SK-N-SH treated with all-trans-retinoic acid at 6 μM for 48 hours (cell line): ENCODE measurements around the gene PCP4.

Experiments used
- ATAC-seq: fragments of 200-7000 bp; cut with Tn5 transposase; 3 replicates; pipeline ENCODE4 v1.9.1; 2020; ENCODE audit warnings: mild to moderate bottlenecking, moderate library complexity
- ARNTL ChIP-seq: fragments of 450-650 bp; formaldehyde crosslinking; IDR thresholded peaks from 2 replicates; pipeline ENCODE4 v1.5.0; 2020; ENCODE audit warnings: low read depth, mild to moderate bottlenecking, moderate library complexity, borderline replicate concordance
- BACH2 ChIP-seq: fragments of 250-450 bp; sonication (Bioruptor Pico); IDR thresholded peaks from 2 replicates; pipeline ENCODE4 v1.9.0; 2021; ENCODE audit warnings: mild to moderate bottlenecking, borderline replicate concordance
- CSDC2 ChIP-seq: fragments of 250-450 bp; sonication (Bioruptor Pico); IDR thresholded peaks from 2 replicates; pipeline ENCODE4 v1.5.0; 2020; ENCODE audit warnings: mild to moderate bottlenecking, moderate library complexity
- ESRRG ChIP-seq: fragments of 250-450 bp; sonication (Bioruptor Pico); IDR thresholded peaks from 2 replicates; pipeline ENCODE4 v1.6.1; 2021; ENCODE audit warnings: mild to moderate bottlenecking
- GLIS3 ChIP-seq: fragments of 250-450 bp; sonication (Bioruptor Pico); IDR thresholded peaks from 2 replicates; pipeline ENCODE4 v1.5.0; 2020; ENCODE audit warnings: mild to moderate bottlenecking, moderate library complexity
- OSR1 ChIP-seq: fragments of 250-450 bp; sonication (Bioruptor Pico); IDR thresholded peaks from 2 replicates; pipeline ENCODE4 v1.8.0; 2022; ENCODE audit warnings: moderate library complexity, mild to moderate bottlenecking, inconsistent platforms
- PPARA ChIP-seq: fragments of 250-450 bp; sonication (Bioruptor Pico); IDR thresholded peaks from 2 replicates; pipeline ENCODE4 v1.5.0; 2020; ENCODE audit warnings: mild to moderate bottlenecking, borderline replicate concordance
- RARB ChIP-seq: fragments of 250-450 bp; sonication (Bioruptor Pico); IDR thresholded peaks from 2 replicates; pipeline ENCODE4 v1.8.0; 2021; ENCODE audit warnings: mild to moderate bottlenecking, moderate library complexity
- SNAI2 ChIP-seq: fragments of 250-450 bp; sonication (Bioruptor Pico); IDR thresholded peaks from 2 replicates; pipeline ENCODE4 v1.5.0; 2020; ENCODE audit warnings: mild to moderate bottlenecking, moderate library complexity
- TCF4 ChIP-seq: fragments of 250-450 bp; sonication (Bioruptor Pico); IDR thresholded peaks from 2 replicates; pipeline ENCODE4 v1.8.0; 2021; ENCODE audit warnings: mild to moderate bottlenecking, moderate library complexity, borderline replicate concordance
- TOX ChIP-seq: fragments of 250-450 bp; sonication (Bioruptor Pico); IDR thresholded peaks from 2 replicates; pipeline ENCODE4 v1.8.0; 2021; ENCODE audit warnings: mild to moderate bottlenecking, moderate library complexity, borderline replicate concordance
- ZC3H10 ChIP-seq: fragments of 250-450 bp; sonication (Bioruptor Pico); IDR thresholded peaks from 2 replicates; pipeline ENCODE4 v1.5.1; 2021; ENCODE audit warnings: mild to moderate bottlenecking, moderate library complexity
- ZFP30 ChIP-seq: fragments of 450-650 bp; formaldehyde crosslinking; IDR thresholded peaks from 2 replicates; pipeline ENCODE4 v1.5.0; 2022; ENCODE audit warnings: mild to moderate bottlenecking, moderate library complexity
- ZNF565 ChIP-seq: fragments of 450-650 bp; formaldehyde crosslinking; conservative IDR thresholded peaks from 2 replicates; pipeline ENCODE4 v1.5.0; 2020; ENCODE audit warnings: low read depth, mild to moderate bottlenecking, moderate library complexity
- ZNF70 ChIP-seq: fragments of 450-650 bp; formaldehyde crosslinking; IDR thresholded peaks from 2 replicates; pipeline ENCODE4 v1.5.0; 2020; ENCODE audit warnings: mild to moderate bottlenecking, moderate library complexity
- ZNF8 ChIP-seq: fragments of 450-650 bp; formaldehyde crosslinking; IDR thresholded peaks from 2 replicates; pipeline ENCODE4 v1.5.0; 2020; ENCODE audit warnings: mild to moderate bottlenecking, moderate library complexity
- TF ChIP-seq, protein P1 (sequence below): fragments of 250-450 bp; sonication (Bioruptor Pico); IDR thresholded peaks from 2 replicates; pipeline ENCODE4 v1.8.0; 2020; ENCODE audit warnings: mild to moderate bottlenecking, moderate library complexity, borderline replicate concordance
- TF ChIP-seq, protein P2 (sequence below): fragments of 250-450 bp; sonication (Bioruptor Pico); IDR thresholded peaks from 2 replicates; pipeline ENCODE4 v1.5.1; 2020; ENCODE audit warnings: low read depth, mild to moderate bottlenecking, moderate library complexity
- TF ChIP-seq, protein P3 (sequence below): fragments of 250-450 bp; sonication (Bioruptor Pico); IDR thresholded peaks from 2 replicates; pipeline ENCODE4 v1.8.0; 2021; ENCODE audit warnings: low read depth, mild to moderate bottlenecking, moderate library complexity, borderline replicate concordance
- TF ChIP-seq, protein P4 (sequence below): fragments of 250-450 bp; sonication (Bioruptor Pico); IDR thresholded peaks from 2 replicates; pipeline ENCODE4 v1.5.0; 2020; ENCODE audit warnings: mild to moderate bottlenecking, moderate library complexity

Gene PCP4

DNA sequence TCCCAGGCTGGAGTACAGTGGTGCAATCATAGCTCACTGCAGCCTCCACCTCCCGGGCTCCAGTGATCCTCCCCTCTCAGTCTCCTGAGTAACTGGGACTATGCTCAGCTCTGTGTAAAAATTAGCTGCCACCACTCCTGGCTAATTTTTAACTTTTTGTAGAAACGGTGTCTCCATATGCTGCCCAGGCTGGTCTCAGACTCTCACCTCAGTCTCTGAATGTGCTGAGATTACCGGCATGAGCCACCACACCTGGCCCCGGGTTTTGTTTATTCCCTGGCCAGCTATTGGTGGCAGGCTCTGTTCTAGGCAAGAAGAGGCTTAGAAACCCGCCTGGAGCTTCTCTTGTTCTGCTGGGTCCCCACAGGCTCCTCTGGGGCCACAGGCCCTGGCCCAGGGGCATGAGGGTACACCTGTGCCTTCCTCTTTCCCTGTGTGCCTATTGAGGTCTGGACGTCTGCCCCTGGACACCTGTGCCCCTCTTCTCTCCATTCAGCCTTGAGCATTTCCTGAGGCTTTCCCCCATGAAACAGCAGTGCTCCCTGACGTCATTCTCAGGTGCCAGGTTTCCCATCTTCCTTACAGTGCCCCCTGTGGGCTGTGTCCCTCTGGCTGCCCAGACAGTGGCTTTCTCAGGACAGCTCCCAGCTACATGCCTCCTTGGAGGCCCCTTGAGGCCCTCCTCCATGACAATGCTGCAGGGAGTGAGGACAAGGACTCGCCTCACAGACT is 57.5 kb downstream of the PCP4 start:
- ATAC-seq: no peak
- TF ChIP-seq, protein P1, sequence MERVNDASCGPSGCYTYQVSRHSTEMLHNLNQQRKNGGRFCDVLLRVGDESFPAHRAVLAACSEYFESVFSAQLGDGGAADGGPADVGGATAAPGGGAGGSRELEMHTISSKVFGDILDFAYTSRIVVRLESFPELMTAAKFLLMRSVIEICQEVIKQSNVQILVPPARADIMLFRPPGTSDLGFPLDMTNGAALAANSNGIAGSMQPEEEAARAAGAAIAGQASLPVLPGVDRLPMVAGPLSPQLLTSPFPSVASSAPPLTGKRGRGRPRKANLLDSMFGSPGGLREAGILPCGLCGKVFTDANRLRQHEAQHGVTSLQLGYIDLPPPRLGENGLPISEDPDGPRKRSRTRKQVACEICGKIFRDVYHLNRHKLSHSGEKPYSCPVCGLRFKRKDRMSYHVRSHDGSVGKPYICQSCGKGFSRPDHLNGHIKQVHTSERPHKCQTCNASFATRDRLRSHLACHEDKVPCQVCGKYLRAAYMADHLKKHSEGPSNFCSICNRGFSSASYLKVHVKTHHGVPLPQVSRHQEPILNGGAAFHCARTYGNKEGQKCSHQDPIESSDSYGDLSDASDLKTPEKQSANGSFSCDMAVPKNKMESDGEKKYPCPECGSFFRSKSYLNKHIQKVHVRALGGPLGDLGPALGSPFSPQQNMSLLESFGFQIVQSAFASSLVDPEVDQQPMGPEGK (CRISPR knock-in tag): no peak
- TF ChIP-seq, protein P2, sequence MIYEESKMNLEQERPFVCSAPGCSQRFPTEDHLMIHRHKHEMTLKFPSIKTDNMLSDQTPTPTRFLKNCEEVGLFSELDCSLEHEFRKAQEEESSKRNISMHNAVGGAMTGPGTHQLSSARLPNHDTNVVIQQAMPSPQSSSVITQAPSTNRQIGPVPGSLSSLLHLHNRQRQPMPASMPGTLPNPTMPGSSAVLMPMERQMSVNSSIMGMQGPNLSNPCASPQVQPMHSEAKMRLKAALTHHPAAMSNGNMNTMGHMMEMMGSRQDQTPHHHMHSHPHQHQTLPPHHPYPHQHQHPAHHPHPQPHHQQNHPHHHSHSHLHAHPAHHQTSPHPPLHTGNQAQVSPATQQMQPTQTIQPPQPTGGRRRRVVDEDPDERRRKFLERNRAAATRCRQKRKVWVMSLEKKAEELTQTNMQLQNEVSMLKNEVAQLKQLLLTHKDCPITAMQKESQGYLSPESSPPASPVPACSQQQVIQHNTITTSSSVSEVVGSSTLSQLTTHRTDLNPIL (CRISPR knock-in tag): no peak
- TF ChIP-seq BACH2 (CRISPR knock-in tag) (no peak), ZFP30 (no peak)

DNA sequence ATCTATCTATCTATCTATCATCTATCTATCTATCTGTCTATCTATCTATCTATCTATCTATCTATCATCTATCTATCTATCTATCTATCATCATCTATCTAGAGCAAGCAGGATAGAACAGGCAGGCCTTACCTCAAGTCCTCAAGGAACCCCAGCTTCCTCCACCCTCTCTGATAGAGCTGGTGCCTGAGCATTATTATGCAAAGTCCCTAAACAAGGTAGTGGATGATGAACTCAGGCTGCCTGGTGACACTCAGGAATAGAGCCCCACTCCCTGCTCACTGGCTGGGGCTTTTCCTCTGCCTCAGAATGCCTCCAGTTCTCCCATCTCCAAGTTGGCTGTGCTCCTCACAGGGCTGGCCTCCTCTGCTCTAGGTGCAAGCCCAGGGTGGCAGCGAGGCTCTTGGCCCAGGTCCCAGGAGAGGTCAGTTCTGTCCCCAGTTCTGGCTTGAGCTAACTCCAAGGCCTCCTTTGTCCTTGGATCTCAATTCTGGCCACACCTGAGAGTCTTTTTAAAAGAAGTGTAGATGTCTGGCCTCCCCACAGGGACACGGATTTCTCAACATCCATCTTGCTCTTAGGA is 60.2 kb downstream of the PCP4 start:
- ATAC-seq: no peak

DNA sequence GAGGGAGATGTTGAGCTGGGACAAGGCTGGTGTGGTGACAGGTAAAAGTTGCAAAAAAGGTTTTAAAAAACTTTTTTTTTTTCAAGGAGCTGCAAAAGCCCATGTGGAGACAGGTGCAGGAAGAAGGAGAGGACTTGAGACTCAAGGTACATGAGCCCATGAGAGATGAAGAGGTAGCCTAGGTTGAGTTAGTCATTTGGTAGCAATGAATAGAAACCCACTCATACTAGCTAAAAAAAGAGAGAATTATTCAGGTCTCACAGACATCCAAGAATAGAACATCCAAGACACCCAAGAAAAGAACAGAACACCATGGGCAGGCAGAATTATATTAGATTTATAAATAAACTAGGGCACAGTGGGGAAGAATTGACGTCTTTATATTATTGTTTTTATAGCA is 65.1 kb downstream of the PCP4 start:
- ATAC-seq: no peak
- no peak for TF ChIP-seq ZNF8
- no peak for TF ChIP-seq ARNTL
- TF ChIP-seq, protein P3, sequence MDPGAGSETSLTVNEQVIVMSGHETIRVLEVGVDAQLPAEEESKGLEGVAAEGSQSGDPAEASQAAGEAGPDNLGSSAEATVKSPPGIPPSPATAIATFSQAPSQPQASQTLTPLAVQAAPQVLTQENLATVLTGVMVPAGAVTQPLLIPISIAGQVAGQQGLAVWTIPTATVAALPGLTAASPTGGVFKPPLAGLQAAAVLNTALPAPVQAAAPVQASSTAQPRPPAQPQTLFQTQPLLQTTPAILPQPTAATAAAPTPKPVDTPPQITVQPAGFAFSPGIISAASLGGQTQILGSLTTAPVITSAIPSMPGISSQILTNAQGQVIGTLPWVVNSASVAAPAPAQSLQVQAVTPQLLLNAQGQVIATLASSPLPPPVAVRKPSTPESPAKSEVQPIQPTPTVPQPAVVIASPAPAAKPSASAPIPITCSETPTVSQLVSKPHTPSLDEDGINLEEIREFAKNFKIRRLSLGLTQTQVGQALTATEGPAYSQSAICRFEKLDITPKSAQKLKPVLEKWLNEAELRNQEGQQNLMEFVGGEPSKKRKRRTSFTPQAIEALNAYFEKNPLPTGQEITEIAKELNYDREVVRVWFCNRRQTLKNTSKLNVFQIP (CRISPR knock-in tag): no peak
- TF ChIP-seq CSDC2 (CRISPR knock-in tag): no peak
- TF ChIP-seq, protein P1 (CRISPR knock-in tag): no peak
- no peak for TF ChIP-seq SNAI2 (CRISPR knock-in tag)
- no peak for TF ChIP-seq ZFP30
- TF ChIP-seq ZNF565 (CRISPR knock-in tag): no peak
- TF ChIP-seq ZNF70 (CRISPR knock-in tag): no peak
- TF ChIP-seq ESRRG (CRISPR knock-in tag): no peak
- no peak for TF ChIP-seq BACH2 (CRISPR knock-in tag)
- no peak for TF ChIP-seq GLIS3 (CRISPR knock-in tag)

More for the DNA sequence above, 60.2 kb downstream of the PCP4 start:
- TF ChIP-seq ZC3H10 (no peak), ZFP30 (no peak), SNAI2 (CRISPR knock-in tag) (no peak), TOX (no peak), BACH2 (CRISPR knock-in tag) (no peak), ARNTL (no peak), ZNF565 (CRISPR knock-in tag) (no peak), PPARA (CRISPR knock-in tag) (no peak), ZNF70 (CRISPR knock-in tag) (no peak), CSDC2 (CRISPR knock-in tag) (no peak), RARB (CRISPR knock-in tag) (no peak), OSR1 (CRISPR knock-in tag) (no peak), TCF4 (CRISPR knock-in tag) (no peak), GLIS3 (CRISPR knock-in tag) (no peak)
- TF ChIP-seq, protein P4, sequence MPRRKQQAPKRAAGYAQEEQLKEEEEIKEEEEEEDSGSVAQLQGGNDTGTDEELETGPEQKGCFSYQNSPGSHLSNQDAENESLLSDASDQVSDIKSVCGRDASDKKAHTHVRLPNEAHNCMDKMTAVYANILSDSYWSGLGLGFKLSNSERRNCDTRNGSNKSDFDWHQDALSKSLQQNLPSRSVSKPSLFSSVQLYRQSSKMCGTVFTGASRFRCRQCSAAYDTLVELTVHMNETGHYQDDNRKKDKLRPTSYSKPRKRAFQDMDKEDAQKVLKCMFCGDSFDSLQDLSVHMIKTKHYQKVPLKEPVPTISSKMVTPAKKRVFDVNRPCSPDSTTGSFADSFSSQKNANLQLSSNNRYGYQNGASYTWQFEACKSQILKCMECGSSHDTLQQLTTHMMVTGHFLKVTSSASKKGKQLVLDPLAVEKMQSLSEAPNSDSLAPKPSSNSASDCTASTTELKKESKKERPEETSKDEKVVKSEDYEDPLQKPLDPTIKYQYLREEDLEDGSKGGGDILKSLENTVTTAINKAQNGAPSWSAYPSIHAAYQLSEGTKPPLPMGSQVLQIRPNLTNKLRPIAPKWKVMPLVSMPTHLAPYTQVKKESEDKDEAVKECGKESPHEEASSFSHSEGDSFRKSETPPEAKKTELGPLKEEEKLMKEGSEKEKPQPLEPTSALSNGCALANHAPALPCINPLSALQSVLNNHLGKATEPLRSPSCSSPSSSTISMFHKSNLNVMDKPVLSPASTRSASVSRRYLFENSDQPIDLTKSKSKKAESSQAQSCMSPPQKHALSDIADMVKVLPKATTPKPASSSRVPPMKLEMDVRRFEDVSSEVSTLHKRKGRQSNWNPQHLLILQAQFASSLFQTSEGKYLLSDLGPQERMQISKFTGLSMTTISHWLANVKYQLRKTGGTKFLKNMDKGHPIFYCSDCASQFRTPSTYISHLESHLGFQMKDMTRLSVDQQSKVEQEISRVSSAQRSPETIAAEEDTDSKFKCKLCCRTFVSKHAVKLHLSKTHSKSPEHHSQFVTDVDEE (CRISPR knock-in tag): no peak
- TF ChIP-seq, protein P1 (CRISPR knock-in tag): no peak
- TF ChIP-seq, protein P2 (CRISPR knock-in tag): no peak
